Vagina (tissue), 2 donors: Measurements from ENCODE around the gene NXPH1. TPM values are rescaled to one million over a fixed set of nuclear protein-coding genes. Genes with fewer than 3 reads are reported as not detected.

ENCODE experiments used
- DNase-seq, 2 donors: peaks; one replicate each; pipeline ENCODE4 v3.0.0-alpha.2; 2017; ENCODE audit errors: extremely low spot score in 2 of 2
- H3K27ac ChIP-seq: fragments of 200-600 bp; sonication (generic); one replicate; pipeline ENCODE4 v1.5.1; 2019
- H3K27me3 ChIP-seq: fragments of 200-600 bp; sonication (generic); one replicate; pipeline ENCODE4 v1.5.1; 2019
- H3K36me3 ChIP-seq, 2 donors: fragments of 200-600 bp; sonication (generic); one replicate each; pipeline ENCODE4 v1.5.1; 2017 to 2019
- H3K4me1 ChIP-seq: fragments of 200-600 bp; sonication (generic); one replicate; pipeline ENCODE4 v1.5.1; 2019
- H3K4me3 ChIP-seq, 2 donors: fragments of 200-600 bp; sonication (generic); 1 replicate in 1 of 2; 2 replicates in 1 of 2; pipeline ENCODE4 v1.5.1; 2016 to 2019
- H3K9me3 ChIP-seq: fragments of 200-600 bp; sonication (generic); one replicate; pipeline ENCODE4 v1.5.1; 2019
- CTCF ChIP-seq, 3 experiments: fragments of 450-650 bp in 2 of 3; fragments of 200-600 bp in 1 of 3; sonication (generic) in 1 of 3; IDR thresholded peaks; one replicate each; pipeline ENCODE4 v1.5.1; 2017 to 2019; ENCODE audit warnings: antibody characterized with exemption in 3 of 3, mild to moderate bottlenecking in 2 of 3, moderate library complexity in 2 of 3
- POLR2A ChIP-seq, 2 donors: fragments of 450-650 bp; IDR thresholded peaks; one replicate each; pipeline ENCODE4 v1.6.1; 2017; ENCODE audit warnings: antibody characterized with exemption in 2 of 2, mild to moderate bottlenecking in 2 of 2, moderate library complexity in 2 of 2
- POLR2AphosphoS5 ChIP-seq, 2 donors: sonication (generic); formaldehyde crosslinking; IDR thresholded peaks; one replicate each; pipeline ENCODE4 v1.9.0; 2017; ENCODE audit warnings: antibody characterized with exemption in 2 of 2, mild to moderate bottlenecking in 2 of 2, low read depth in 1 of 2; ENCODE audit not compliant: insufficient read depth in 1 of 2
- intact Hi-C: fragments of 100-400 bp; cut with DNase I; formaldehyde crosslinking; loops from one replicate; pipeline ENCODE4 v1.15.1; 2023
- total RNA-seq: library from RNA; depleted of rRNA; stranded (reverse); fragments of >200 nt; gene quantifications from one replicate; pipeline ENCODE4 v1.2.3, GENCODE V29; 2016

NXPH1 gene
- total RNA-seq, 1 donor from 2014 or later, result 0.25 TPM

- TF ChIP-seq CTCF (IDR thresholded peaks at IDR 0.05) (no peak), POLR2A (IDR thresholded peaks at IDR 0.05) (no peak), POLR2AphosphoS5 (IDR thresholded peaks at IDR 0.05; ENCODE audit: insufficient read depth in 1 of 2, low read depth in 1 of 2) (no peak)
- DNase-seq, result no peak
- no peak overlapping the region for H3K27ac ChIP-seq
- intact Hi-C loops, result no loop called here
- no peaks in the 10 kb centered on the region for H3K36me3 ChIP-seq
- no peaks in the 10 kb centered on the region for H3K27me3 ChIP-seq
- H3K4me3 ChIP-seq, result no peak overlapping the region
- no peaks in the 10 kb centered on the region for H3K9me3 ChIP-seq
- no peaks in the 10 kb centered on the region for H3K4me1 ChIP-seq
Observed at GRCh38 chr7:8751557-8752231, 318.3 kb downstream of the NXPH1 start.

GRCh38 chr7:8753355-8753754 lies 319.9 kb downstream of the NXPH1 start:
- no peak overlapping the region for H3K4me3 ChIP-seq
- no peak overlapping the region for H3K27ac ChIP-seq
- no peaks in the 10 kb centered on the region for H3K9me3 ChIP-seq
- TF ChIP-seq POLR2AphosphoS5 (IDR thresholded peaks at IDR 0.05; ENCODE audit: insufficient read depth in 1 of 2, low read depth in 1 of 2) (no peak), CTCF (IDR thresholded peaks at IDR 0.05) (no peak)
- H3K4me1 ChIP-seq, result no peaks in the 10 kb centered on the region
- intact Hi-C loops, result no loop called here
- H3K27me3 ChIP-seq, result no peaks in the 10 kb centered on the region
- DNase-seq, result no peak
- H3K36me3 ChIP-seq, result no peaks in the 10 kb centered on the region

- H3K4me1 ChIP-seq, result no peaks in the 10 kb centered on the region
- no peaks in the 10 kb centered on the region for H3K36me3 ChIP-seq
- no peak for TF ChIP-seq POLR2AphosphoS5 (IDR thresholded peaks at IDR 0.05; ENCODE audit: insufficient read depth in 1 of 2, low read depth in 1 of 2)
- TF ChIP-seq CTCF (IDR thresholded peaks at IDR 0.05), result no peak
- TF ChIP-seq POLR2A (IDR thresholded peaks at IDR 0.05), result no peak
- no peaks in the 10 kb centered on the region for H3K9me3 ChIP-seq
- DNase-seq, result no peak
- intact Hi-C loops, result no loop called here
- H3K27ac ChIP-seq, result no peak overlapping the region
- no peak overlapping the region for H3K4me3 ChIP-seq
- no peaks in the 10 kb centered on the region for H3K27me3 ChIP-seq
Observed at GRCh38 chr7:8761731-8762130, 328.3 kb downstream of the NXPH1 start.

DNA sequence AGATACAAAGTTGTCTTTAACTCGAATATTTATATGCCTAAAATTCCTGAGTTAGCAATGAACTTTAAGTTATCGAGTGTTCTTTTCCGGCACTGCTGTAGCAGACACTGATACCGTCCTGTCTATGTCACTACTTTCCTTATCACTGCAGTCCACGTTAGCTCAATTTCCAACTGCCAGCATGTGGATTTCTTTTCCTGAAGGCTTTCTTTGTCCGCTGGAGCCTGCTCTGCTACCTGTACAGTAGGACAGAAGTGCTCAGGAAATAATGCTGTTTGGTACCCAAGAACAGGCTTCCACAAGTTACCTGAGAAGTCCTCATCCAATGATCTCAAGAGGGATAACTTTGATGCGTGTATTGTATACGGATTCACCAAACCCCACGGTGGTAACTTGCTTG lies 329.4 kb downstream of the NXPH1 start:
- TF ChIP-seq POLR2A (IDR thresholded peaks at IDR 0.05) (no peak), POLR2AphosphoS5 (IDR thresholded peaks at IDR 0.05; ENCODE audit: insufficient read depth in 1 of 2, low read depth in 1 of 2) (no peak), CTCF (IDR thresholded peaks at IDR 0.05) (no peak)
- DNase-seq, result no peak
- H3K27me3 ChIP-seq, result no peaks in the 10 kb centered on the region
- no peaks in the 10 kb centered on the region for H3K36me3 ChIP-seq
- no peak overlapping the region for H3K27ac ChIP-seq
- intact Hi-C loops, result no loop called here
- H3K4me3 ChIP-seq, result no peak overlapping the region
- no peaks in the 10 kb centered on the region for H3K9me3 ChIP-seq
- H3K4me1 ChIP-seq, result no peaks in the 10 kb centered on the region

GRCh38 chr7:8765374-8765773 lies 332.0 kb downstream of the NXPH1 start:
- TF ChIP-seq POLR2A (IDR thresholded peaks at IDR 0.05), result no peak
- TF ChIP-seq CTCF (IDR thresholded peaks at IDR 0.05), result no peak
- TF ChIP-seq POLR2AphosphoS5 (IDR thresholded peaks at IDR 0.05; ENCODE audit: insufficient read depth in 1 of 2, low read depth in 1 of 2), result no peak
- intact Hi-C loops, result no loop called here
- no peak for DNase-seq
- Histone ChIP-seq H3K36me3 (no peaks in the 10 kb centered on the region), H3K9me3 (no peaks in the 10 kb centered on the region), H3K27ac (no peak overlapping the region), H3K4me1 (no peaks in the 10 kb centered on the region), H3K27me3 (no peaks in the 10 kb centered on the region), H3K4me3 (no peak overlapping the region)
